Stimulated activated naive CD8-positive, alpha-beta T cell treated with anti-CD3 and anti-CD28 coated beads, Interleukin-15, Interleukin-2, amounts not matched to agents 100 ng/mL and 50 ng/mL, for 24 hours (primary cell): Measurements from ENCODE around the gene PRKAR1B.

Source experiments
- H3K27ac Mint-ChIP-seq: one replicate; pipeline ENCODE4 v1.8.0; 2021; ENCODE audit warnings: mild to moderate bottlenecking, mixed read lengths
- H3K27me3 Mint-ChIP-seq: one replicate; pipeline ENCODE4 v1.8.0; 2021; ENCODE audit warnings: mixed read lengths
- H3K36me3 Mint-ChIP-seq: one replicate; pipeline ENCODE4 v1.8.0; 2021; ENCODE audit warnings: low read depth, mixed read lengths
- H3K4me1 Mint-ChIP-seq: one replicate; pipeline ENCODE4 v1.8.0; 2021; ENCODE audit warnings: low read depth, mixed read lengths
- H3K4me3 Mint-ChIP-seq: one replicate; pipeline ENCODE4 v1.8.0; 2021; ENCODE audit warnings: mild to moderate bottlenecking, mixed read lengths
- H3K9me3 Mint-ChIP-seq: one replicate; pipeline ENCODE4 v1.8.0; 2021; ENCODE audit warnings: mixed read lengths

PRKAR1B gene

GRCh38 chr7:549066-549890 is 177.8 kb downstream of the PRKAR1B start:
- no peak overlapping the region for H3K4me3 Mint-ChIP-seq
- no peaks in the 10 kb centered on the region for H3K4me1 Mint-ChIP-seq
- H3K27ac Mint-ChIP-seq, result no peak overlapping the region
- no peaks in the 10 kb centered on the region for H3K27me3 Mint-ChIP-seq
- H3K36me3 Mint-ChIP-seq, result peaks cover 19% of the 10 kb centered on the region
- no peaks in the 10 kb centered on the region for H3K9me3 Mint-ChIP-seq

GRCh38 chr7:548401-548800 is 178.7 kb downstream of the PRKAR1B start:
- Mint-ChIP-seq H3K27ac (no peak overlapping the region), H3K4me3 (no peak overlapping the region), H3K4me1 (peaks cover 4% of the 10 kb centered on the region), H3K27me3 (no peaks in the 10 kb centered on the region), H3K36me3 (peaks cover 19% of the 10 kb centered on the region), H3K9me3 (no peaks in the 10 kb centered on the region)

- Mint-ChIP-seq H3K9me3 (no peaks in the 10 kb centered on the region), H3K4me1 (peaks cover 10% of the 10 kb centered on the region), H3K27me3 (no peaks in the 10 kb centered on the region), H3K27ac (no peak overlapping the region), H3K4me3 (no peak overlapping the region), H3K36me3 (peaks cover 19% of the 10 kb centered on the region)
These were observed 181.6 kb downstream of the PRKAR1B start for GRCh38 chr7:545470-545869.

- Mint-ChIP-seq H3K9me3 (no peaks in the 10 kb centered on the region), H3K4me3 (no peak overlapping the region), H3K36me3 (peaks cover 19% of the 10 kb centered on the region), H3K27ac (no peak overlapping the region), H3K27me3 (no peaks in the 10 kb centered on the region), H3K4me1 (peaks cover 10% of the 10 kb centered on the region)
These were observed 182.5 kb downstream of the PRKAR1B start for GRCh38 chr7:544338-545221.

GRCh38 chr7:543501-544337 is 183.4 kb downstream of the PRKAR1B start:
- Mint-ChIP-seq H3K36me3 (peaks cover 11% of the 10 kb centered on the region), H3K27ac (no peak overlapping the region), H3K4me1 (peaks cover 10% of the 10 kb centered on the region), H3K9me3 (no peaks in the 10 kb centered on the region), H3K27me3 (no peaks in the 10 kb centered on the region), H3K4me3 (no peak overlapping the region)

- H3K9me3 Mint-ChIP-seq, result no peaks in the 10 kb centered on the region
- H3K27ac Mint-ChIP-seq, result peak overlapping the region; percentile 85
- peaks cover 10% of the 10 kb centered on the region for H3K4me1 Mint-ChIP-seq
- peak overlapping the region; percentile 39 for H3K4me3 Mint-ChIP-seq
- no peaks in the 10 kb centered on the region for H3K27me3 Mint-ChIP-seq
- peaks cover 4% of the 10 kb centered on the region for H3K36me3 Mint-ChIP-seq
These were observed 184.2 kb downstream of the PRKAR1B start for GRCh38 chr7:542713-543500.

GRCh38 chr7:542131-542712 is 184.9 kb downstream of the PRKAR1B start:
- Mint-ChIP-seq H3K36me3 (peaks cover 4% of the 10 kb centered on the region), H3K9me3 (no peaks in the 10 kb centered on the region), H3K4me3 (no peak overlapping the region), H3K27ac (peak overlapping the region; percentile 85), H3K27me3 (no peaks in the 10 kb centered on the region), H3K4me1 (peaks cover 10% of the 10 kb centered on the region)

GRCh38 chr7:541661-542060 is 185.4 kb downstream of the PRKAR1B start:
- no peaks in the 10 kb centered on the region for H3K27me3 Mint-ChIP-seq
- H3K4me1 Mint-ChIP-seq, result peaks cover 10% of the 10 kb centered on the region
- H3K27ac Mint-ChIP-seq, result no peak overlapping the region
- H3K36me3 Mint-ChIP-seq, result no peaks in the 10 kb centered on the region
- H3K4me3 Mint-ChIP-seq, result no peak overlapping the region
- H3K9me3 Mint-ChIP-seq, result no peaks in the 10 kb centered on the region

GRCh38 chr7:540997-541396 is 186.1 kb downstream of the PRKAR1B start:
- Mint-ChIP-seq H3K4me3 (no peak overlapping the region), H3K9me3 (no peaks in the 10 kb centered on the region), H3K27me3 (no peaks in the 10 kb centered on the region), H3K27ac (no peak overlapping the region), H3K36me3 (no peaks in the 10 kb centered on the region), H3K4me1 (peaks cover 10% of the 10 kb centered on the region)

- Mint-ChIP-seq H3K27ac (no peak overlapping the region), H3K4me3 (no peak overlapping the region), H3K36me3 (no peaks in the 10 kb centered on the region), H3K4me1 (peaks cover 10% of the 10 kb centered on the region), H3K27me3 (no peaks in the 10 kb centered on the region), H3K9me3 (no peaks in the 10 kb centered on the region)
These were observed 186.5 kb downstream of the PRKAR1B start for GRCh38 chr7:540579-540978.

- H3K27ac Mint-ChIP-seq, result no peak overlapping the region
- no peaks in the 10 kb centered on the region for H3K27me3 Mint-ChIP-seq
These were observed 187.2 kb downstream of the PRKAR1B start for GRCh38 chr7:539731-540411.

GRCh38 chr7:538764-539685 is 188.1 kb downstream of the PRKAR1B start:
- H3K9me3 Mint-ChIP-seq, result no peaks in the 10 kb centered on the region
- H3K4me1 Mint-ChIP-seq, result peaks cover 10% of the 10 kb centered on the region
- H3K36me3 Mint-ChIP-seq, result no peaks in the 10 kb centered on the region
- H3K4me3 Mint-ChIP-seq, result no peak overlapping the region
- H3K27ac Mint-ChIP-seq, result no peak overlapping the region
- no peaks in the 10 kb centered on the region for H3K27me3 Mint-ChIP-seq

More at GRCh38 chr7:539731-540411, 187.2 kb downstream of the PRKAR1B start:
- Mint-ChIP-seq H3K9me3 (no peaks in the 10 kb centered on the region), H3K4me3 (no peak overlapping the region), H3K36me3 (no peaks in the 10 kb centered on the region), H3K4me1 (peaks cover 10% of the 10 kb centered on the region)
